GM18499 (cell line): ENCODE results near the gene LYPD1.

Experiments
- ATAC-seq: cut with Tn5 transposase; IDR thresholded peaks from one replicate; pipeline ENCODE4 v1.9.1; 2021; ENCODE audit warnings: moderate number of reproducible peaks; ENCODE audit not compliant: insufficient read depth, unreplicated experiment

The LYPD1 gene

DNA sequence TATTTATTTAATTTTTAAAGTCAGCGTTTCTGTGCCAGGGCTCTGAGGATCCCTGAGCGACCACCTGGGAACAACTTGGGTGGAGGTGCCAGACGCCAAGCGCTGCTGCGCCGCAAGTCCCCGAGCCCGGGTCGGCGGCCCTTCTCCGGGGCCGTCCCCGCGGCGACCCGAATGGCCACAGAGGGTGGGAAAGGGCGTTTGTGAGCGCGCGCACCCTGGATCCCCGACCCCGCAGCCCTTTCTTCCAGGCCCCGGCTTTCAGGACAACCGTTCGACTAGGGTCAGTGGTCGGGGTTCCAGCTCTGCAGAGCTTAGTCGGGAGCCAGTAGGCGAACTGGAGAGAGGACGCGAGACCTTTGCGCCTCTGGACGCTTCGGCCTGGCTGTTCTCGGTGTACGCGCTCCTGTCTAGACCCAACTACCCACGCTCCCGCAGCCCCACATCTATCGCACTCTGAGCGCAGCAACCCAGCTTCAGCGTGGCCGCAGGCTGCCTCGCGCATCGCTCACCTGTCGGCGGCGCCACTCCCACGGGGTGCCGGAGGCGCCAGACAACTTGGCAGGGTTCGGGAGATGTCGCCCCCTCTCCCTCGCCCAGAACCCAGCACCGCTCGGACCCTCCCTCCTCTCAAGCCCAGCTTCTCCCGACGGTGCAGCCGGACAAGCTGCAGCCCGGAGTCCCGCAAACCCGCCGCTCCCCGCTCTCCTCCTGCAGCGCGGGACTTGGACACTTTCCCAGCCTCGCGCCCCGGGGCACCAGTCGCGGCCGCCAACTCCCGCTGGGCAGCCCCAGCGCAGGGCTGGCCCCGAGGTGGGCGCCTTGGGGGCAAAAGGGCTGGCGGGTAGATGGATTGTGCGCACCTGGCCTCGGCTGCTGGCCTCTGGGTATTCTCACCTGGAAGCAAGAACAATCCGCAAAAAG is 758 bp downstream of the LYPD1 start:
- ATAC-seq, result no peak

DNA sequence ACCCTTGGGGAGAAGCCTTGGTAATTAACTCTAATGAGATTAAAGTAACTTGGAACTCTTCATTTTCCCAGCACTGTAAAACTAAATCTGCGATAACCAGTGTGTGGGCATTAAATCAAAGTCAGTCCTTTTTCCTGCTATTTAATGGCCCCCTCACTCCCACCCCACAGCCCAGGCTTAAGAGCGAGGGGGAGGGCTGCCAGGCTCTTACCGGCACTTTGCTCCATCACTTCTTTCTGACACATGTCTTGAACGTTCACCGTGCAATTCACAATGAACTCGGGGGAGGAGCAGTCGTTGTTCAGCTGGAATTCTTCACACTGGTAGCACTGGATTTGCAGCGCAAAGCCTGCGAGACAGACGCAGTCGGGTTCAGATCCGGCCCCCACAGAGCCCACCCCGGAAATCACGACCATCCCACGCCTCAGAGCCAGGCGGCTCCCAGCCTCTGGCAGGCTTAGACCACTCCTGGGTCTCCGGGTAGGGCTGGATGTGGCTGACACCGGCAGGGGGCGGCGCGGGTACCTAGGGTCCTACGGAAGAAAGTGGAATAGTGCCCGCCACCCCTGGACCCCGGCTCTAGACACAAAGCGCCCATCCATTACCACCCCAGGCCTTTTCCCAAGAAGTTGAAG is 1.7 kb downstream of the LYPD1 start:
- ATAC-seq, result no peak

DNA sequence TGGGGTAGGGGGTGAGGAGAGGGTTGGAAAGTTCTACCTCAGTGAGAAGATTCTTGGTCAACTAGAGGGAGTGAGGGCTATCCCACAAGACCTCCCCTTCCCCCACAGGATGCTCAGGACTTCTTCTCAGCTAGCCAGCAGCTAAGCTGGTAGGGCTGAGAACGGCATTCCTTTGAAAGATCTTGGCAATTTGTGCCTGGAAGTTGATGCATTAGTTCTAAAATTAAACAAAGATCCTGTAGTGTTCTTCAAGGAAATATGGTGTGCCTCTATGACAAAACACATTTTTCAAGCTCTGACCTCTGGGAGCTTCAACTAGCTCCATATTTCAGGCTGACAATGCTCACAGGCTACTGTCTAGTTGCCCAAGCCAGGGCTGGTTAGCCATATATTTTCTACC is 2.3 kb downstream of the LYPD1 start:
- ATAC-seq, result no peak

DNA sequence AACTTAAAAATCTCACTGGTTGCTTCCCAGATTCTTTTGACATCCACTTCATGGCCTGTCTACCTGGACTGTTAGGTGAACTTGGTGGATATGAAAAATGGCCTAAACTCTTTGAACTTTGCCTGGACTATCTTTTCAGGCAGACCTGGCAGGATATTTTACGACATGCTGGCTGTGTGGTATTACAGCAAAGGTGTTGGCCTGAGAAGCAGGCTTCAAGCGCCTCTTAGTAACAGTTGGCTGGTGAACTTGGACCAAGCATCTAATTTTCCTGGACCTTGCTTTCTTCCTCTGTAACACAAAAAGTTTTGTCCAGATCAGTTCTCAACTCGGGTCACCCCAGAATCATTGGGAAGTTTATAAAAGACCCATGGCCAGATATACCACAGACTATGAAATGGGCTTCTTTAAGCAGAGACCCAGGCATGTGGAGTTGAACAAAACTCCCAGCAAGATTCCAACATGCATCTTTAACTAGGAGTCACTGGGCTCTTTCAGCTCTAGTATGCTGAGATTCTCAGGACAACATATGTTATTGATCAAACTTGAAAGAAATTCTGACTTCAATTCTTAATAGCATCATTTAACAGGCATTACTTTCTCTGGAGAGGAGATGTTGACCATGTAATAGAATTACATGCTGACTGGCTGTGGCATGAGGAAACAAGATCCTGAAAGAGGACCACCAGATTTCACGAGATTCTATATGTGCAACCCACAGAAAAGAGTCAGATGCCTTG is 4.4 kb downstream of the LYPD1 start:
- ATAC-seq, result no peak

DNA sequence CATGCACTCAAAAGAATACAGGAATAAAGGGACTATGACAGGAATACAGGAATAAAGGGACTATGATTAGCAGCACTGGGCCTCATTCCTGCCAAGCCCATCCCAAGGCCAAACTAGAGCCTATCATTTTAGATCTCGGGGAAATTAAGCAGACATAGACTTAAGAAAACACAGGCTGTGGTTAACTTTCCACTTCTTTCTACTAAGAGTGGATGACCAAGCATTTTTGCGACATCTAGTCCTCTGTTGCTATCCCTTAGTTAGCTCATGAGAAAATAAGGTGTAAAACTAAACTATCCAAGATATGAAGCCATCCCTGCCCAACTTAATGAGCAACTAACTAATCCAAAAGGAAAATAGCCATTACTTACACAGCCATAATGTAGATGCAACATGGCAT is 5.9 kb downstream of the LYPD1 start:
- no peak for ATAC-seq

DNA sequence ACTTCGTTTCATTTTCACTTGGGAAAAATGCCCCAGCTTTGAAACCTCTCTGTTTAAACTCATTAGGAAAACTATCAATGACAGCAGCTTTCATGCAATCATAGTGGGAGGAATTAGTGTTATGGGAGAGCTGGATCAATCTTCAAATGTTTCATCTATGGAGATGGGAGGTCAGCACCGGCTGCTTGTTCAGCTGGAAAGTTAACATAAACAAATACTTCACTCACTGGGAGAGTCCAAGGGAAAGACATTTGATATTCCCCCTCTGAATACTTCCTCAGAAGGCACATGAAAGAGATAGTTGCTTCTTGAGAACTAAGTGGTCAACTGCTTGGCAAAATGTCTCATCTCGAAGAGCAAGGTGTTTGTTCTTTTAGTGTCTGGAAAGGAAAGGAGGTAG is 7.3 kb downstream of the LYPD1 start:
- ATAC-seq, result no peak

DNA sequence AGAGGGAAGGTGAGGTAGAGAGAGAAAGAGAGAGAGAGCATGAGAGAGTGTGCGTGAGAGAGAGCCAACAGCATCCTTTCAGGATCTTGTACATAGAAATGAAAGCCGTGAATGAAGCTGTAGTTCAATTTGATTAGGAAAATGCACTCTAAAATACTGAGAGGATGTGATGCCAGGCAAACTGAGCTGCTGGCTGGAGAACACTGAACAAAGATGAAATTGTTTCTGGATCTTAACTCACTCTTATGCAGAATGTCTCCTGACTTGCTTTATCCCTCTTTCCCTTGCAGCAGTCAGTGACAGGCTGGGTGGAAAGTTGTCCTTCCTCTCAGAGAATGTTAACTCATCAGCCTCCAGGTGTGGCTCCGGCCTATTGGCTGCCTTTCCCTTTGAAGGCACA is 10.7 kb downstream of the LYPD1 start:
- no peak for ATAC-seq

DNA sequence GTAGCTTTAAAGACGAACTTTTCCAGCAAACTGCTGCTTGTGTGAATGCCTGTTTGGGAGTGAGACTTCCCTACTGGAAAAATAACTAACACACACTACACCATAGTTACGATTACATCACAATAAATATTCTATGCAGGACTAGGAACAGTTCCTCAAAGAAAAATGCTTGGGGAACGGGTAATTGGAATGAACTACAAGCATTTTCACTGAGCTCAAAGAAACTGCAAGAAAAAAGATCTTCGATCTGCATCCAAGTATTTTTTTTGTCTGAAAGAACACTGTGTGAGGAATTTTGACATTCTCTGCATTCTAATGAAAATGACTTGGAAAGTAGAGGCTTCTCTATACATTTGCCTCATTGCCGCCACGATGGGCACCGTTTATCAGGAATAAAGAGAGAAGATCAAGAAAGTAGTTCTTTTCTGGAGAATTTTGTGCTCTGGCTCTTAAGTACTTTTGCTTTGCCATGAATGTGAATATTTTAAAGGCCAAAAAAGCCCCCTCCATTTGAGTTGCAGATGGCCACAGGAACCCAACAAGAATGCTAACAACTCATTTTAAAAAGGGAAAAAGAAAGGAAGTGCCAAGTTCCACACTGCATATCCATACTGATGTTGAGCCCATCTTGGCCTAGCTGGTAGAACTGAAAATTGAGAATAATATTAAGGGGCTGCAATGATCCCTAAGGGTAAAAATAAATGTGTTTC is 13.6 kb downstream of the LYPD1 start:
- ATAC-seq, result no peak

DNA sequence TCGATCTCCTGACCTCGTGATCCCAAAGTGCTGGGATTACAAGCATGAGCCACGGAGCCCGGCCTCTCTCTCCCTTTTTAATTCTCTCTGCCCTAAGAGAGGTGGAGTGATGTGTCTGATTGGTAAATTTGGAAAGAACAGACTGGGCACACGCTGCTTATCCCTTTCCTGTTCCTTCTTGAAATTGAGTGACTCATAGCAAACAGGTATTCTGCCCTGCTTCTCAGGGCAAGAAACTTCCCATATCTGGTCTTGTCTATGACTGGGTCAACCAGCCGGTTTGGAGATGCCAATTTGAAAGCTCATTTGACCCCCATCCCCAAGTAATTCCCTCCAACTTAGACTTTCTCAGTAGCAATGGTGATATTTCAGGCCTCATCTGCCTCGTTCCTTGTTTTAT is 15.0 kb downstream of the LYPD1 start:
- ATAC-seq, result no peak

DNA sequence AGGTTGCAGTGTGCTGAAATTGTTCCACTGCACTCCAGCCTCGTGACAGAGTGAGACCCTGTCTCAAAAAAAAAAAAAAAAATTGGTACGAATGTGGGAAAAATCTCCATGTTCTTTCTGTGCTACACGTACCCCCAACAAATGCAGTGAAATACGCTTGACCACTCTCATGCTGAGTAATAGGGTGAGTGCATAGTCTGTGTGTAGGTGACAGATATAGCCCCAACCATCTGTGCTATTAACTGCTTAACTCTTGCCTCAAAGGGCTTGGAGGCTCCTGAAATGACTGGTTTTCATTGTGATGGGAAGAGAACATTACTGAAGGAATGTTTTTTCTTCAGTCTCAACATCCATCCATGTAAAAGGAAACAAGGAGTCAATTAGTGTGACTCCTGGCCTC is 15.7 kb downstream of the LYPD1 start:
- no peak for ATAC-seq

DNA sequence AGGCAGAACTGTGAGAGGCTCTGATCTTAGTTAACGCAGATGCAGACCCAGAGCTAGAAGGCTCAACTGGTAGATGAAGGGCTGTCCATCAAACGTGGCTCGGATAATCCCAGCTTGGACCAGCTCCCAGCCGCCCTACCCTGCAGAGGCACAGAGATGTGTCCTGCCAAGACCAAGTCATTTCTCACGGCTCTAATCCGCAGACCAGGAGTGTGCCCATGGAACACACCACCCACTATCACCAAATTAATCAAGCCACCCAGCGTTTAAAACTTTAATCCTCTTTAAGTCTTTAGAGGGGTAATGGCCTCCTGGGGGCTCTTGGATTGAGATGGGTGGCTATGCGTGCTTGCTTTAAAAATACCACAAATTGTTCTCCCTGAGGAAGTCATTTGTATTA is 17.5 kb downstream of the LYPD1 start:
- ATAC-seq, result no peak

DNA sequence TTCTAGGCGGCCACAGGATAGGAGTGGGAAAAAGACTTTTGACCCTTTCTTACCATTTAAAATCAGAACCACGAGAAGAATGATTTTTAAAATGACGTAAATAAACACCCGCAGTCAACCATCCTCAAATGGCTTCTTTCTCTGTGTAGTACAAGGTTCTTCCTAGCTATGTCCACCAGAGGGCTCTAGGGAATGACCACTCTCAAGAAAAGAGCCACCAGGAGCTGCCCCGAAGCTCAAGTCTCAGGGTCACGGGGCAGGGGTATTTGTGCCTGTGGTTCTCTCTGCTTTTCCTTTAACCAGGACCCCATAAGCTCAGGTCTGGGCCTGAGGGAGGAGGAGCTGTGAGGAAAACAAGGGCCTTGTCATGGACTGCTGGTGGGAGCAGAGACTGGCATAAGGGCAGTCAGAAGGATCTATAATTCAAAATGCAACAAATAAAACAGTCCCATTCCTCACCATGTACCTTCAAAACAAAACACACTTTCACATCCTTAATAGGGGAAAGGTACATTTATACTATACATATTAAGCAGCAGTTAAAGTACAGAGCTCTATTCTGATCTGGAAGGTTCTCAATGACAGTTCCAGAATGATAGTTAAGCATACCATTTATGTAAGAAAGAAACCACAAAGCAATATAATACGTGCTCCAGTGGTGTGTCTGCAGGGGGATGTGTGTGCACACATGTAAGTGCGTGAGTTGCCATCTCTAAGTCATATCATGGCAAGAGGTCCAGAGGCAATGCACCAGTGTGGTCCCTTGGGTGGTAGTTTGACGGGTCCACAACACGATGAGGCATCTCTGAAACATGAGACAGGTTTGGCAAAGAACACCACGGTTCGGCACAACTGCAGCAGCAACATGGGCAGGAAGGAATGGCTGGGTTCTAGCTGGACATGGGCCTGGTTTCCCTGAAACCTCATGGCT is 18.6 kb downstream of the LYPD1 start:
- ATAC-seq, result no peak

DNA sequence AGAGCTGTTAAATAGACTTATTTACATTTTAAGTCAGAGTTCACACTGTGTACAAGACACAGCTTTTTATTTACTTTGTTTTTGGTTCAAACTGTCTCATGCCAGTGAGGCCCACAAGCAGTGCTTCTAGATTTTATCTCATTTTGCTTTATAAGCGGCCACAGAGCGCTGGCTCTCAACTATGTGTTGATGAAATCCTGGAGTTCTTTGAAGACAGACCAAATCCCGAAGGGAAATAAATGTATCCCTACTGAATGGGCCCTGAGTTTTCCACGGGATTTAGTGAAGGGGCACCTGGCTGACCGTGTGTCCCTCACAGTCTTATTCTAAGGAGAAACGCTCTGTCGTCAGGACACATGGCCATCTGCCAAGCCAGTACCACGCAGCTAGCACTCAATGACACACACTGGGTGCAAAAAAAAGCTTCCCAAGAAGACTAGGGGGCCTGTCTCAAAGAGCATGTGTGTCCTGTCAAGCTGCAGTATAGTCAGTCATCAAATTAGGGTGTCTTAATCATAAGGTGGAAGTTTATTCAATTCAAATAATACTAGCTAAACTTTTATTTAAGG is 23.4 kb downstream of the LYPD1 start:
- ATAC-seq, result no peak

DNA sequence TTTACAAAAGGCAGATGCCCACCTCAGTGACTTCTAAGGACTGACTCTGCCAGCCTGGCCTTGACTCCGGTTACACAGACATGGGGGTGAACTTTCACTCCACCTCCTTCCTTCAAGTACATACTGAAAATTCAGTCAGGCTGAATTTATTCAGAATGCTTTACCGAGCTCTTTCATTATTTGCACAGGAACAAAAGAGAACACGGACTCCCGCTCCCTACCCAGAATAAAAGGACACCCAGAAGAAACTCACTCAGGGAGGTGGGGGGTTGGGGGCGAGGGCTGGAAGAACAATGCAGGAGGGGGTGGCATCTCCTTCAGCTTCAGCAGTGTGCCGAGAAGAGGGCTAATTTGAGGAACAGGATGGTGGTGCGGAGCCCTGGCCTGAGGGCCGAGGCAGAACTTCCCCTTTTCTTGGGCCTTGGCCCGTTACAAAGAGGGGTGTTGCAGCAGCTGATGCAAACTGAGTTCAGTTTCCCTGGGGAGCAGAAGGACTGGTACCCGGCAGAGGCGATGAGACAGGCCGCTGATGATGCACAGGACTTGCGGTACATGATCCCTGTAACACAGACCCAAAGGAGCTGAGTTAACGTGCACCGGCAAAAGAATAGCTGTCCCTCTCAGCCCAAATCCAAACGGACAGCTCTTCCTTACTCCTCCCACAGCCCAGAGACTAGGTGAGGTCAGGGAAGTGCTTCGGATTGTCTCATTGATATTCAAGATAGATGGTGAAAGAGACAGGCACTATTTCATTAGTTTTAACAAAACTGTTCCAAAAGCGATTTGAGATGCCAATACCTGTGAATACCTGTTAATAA is 24.1 kb downstream of the LYPD1 start:
- ATAC-seq, result no peak

DNA sequence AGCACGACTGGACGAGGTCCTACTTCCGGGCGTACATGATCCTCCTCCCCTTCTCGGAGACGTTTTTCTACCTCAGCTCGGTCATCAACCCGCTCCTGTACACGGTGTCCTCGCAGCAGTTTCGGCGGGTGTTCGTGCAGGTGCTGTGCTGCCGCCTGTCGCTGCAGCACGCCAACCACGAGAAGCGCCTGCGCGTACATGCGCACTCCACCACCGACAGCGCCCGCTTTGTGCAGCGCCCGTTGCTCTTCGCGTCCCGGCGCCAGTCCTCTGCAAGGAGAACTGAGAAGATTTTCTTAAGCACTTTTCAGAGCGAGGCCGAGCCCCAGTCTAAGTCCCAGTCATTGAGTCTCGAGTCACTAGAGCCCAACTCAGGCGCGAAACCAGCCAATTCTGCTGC is 24.8 kb downstream of the LYPD1 start:
- no peak for ATAC-seq

DNA sequence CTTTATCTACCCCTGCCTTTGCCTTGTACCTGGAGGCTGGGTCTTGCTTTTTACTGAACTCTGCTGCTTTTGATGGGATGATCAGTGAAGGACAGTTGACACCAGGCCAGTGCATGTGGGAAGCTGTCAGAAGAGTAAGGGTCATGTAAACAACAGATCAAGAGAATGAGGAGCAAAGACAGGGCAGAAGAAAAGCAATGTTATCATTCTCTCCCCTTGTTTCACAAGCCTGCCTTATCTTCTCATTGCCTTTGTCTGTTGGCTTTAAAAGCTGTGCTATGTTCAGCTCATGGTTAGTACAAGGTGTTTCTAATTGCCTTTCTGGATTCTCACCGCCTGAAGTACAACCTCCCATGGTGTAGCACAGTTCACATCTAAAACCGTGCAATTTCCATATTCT is 27.6 kb downstream of the LYPD1 start:
- no peak for ATAC-seq

DNA sequence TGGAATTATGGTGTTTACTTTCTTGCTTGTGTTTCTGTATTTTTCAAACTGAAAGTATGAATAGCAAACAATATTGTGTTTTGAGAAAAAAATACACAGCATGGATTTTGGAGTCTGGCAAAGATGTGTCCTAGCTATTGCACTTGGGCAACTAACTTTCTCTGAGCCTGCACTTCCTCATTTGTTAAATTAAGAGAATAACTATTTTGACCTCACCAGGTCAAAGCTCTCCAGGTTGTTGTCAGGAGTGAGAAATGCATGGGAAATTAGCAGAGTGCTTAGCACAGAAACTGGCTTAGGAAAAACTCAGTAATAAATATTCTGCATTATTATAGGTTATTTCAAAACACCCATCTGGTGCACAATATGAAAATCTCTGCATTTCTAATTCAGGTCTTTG is 28.2 kb downstream of the LYPD1 start:
- ATAC-seq, result no peak

DNA sequence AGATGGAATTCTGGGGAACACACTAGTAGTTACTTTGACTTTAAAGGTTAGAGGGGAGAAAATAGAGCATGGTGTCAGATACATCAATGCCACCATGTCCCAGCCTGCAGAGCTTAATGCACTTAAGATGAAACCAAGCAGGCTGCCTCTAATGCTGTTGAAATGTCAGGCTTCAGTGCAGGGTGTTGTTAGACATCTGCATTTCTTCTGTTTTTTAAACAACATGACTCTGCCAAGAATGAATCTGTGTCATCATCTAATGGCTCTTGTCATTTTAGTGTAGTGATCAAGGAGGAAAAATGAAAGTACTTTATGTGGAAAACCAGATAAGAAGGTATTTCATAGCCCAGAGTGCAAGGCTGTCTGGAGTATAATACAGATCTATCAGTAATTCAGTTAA is 29.9 kb downstream of the LYPD1 start:
- ATAC-seq, result no peak
